Activated B cell treated with CpG ODN at 0.5 μM for 24 hours (primary cell): ENCODE data around the gene HEG1. TPM values are rescaled to one million over a fixed set of nuclear protein-coding genes. Genes with fewer than 3 reads are reported as not detected.

Experiments used
- ATAC-seq: fragments of 200-7000 bp; cut with Tn5 transposase; one replicate; pipeline ENCODE4 v1.10.0; 2021; ENCODE audit warnings: low read depth, mild to moderate bottlenecking, moderate library complexity
- CTCF ChIA-PET: fragments of 350-600 bp; sonication (Branson Sonifier 250); formaldehyde crosslinking; loops from one replicate; lab custom pipeline; 2021; ENCODE audit warnings: antibody characterized with exemption; lab: Charles Lee
- POLR2A ChIA-PET: fragments of 350-600 bp; sonication (Branson Sonifier 250); formaldehyde crosslinking; loops from one replicate; lab custom pipeline; 2021; ENCODE audit warnings: antibody characterized with exemption; lab: Charles Lee
- DNase-seq: peaks from one replicate; pipeline ENCODE4 v3.0.0; 2022
- H3K27ac Mint-ChIP-seq: one replicate; pipeline ENCODE4 v1.8.0; 2020; ENCODE audit warnings: mixed read lengths
- H3K27me3 Mint-ChIP-seq: one replicate; pipeline ENCODE4 v1.8.0; 2021; ENCODE audit warnings: mixed read lengths
- H3K36me3 Mint-ChIP-seq: one replicate; pipeline ENCODE4 v1.8.0; 2021; ENCODE audit warnings: low read depth, mixed read lengths
- H3K4me1 Mint-ChIP-seq: one replicate; pipeline ENCODE4 v1.8.0; 2021; ENCODE audit warnings: mixed read lengths
- H3K4me3 Mint-ChIP-seq: one replicate; pipeline ENCODE4 v1.8.0; 2020; ENCODE audit warnings: mild to moderate bottlenecking, mixed read lengths
- H3K9me3 Mint-ChIP-seq: one replicate; pipeline ENCODE4 v1.8.0; 2020; ENCODE audit warnings: mixed read lengths
- intact Hi-C: fragments of 100-400 bp; cut with micrococcal nuclease; formaldehyde crosslinking; loops from one replicate; pipeline ENCODE4 v1.15.1; 2024
- total RNA-seq: library from RNA; stranded (reverse); gene quantifications from 2 replicates; pipeline ENCODE4 v1.2.3, GENCODE V29; 2022
- TF ChIP-seq, protein P1 (sequence below): fragments of 200-600 bp; IDR thresholded peaks from one replicate; pipeline ENCODE4 v1.8.0; 2022; ENCODE audit warnings: antibody characterized with exemption, mild to moderate bottlenecking

Gene HEG1
- total RNA-seq, 1 donor from 2014 or later, result 7.2 TPM

- ChIA-PET CTCF (no interaction called here), POLR2A (no interaction called here)
- DNase-seq (no peak), ATAC-seq (no peak)
- Mint-ChIP-seq H3K4me3 (no peak overlapping the region), H3K9me3 (no peaks in the 10 kb centered on the region), H3K27ac (no peak overlapping the region), H3K36me3 (no peaks in the 10 kb centered on the region), H3K4me1 (no peaks in the 10 kb centered on the region), H3K27me3 (peaks cover 16% of the 10 kb centered on the region)
- intact Hi-C loops, result no loop called here
- TF ChIP-seq, protein P1, sequence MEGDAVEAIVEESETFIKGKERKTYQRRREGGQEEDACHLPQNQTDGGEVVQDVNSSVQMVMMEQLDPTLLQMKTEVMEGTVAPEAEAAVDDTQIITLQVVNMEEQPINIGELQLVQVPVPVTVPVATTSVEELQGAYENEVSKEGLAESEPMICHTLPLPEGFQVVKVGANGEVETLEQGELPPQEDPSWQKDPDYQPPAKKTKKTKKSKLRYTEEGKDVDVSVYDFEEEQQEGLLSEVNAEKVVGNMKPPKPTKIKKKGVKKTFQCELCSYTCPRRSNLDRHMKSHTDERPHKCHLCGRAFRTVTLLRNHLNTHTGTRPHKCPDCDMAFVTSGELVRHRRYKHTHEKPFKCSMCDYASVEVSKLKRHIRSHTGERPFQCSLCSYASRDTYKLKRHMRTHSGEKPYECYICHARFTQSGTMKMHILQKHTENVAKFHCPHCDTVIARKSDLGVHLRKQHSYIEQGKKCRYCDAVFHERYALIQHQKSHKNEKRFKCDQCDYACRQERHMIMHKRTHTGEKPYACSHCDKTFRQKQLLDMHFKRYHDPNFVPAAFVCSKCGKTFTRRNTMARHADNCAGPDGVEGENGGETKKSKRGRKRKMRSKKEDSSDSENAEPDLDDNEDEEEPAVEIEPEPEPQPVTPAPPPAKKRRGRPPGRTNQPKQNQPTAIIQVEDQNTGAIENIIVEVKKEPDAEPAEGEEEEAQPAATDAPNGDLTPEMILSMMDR, result no peak
These were observed 5.4 kb upstream of the HEG1 start for GRCh38 chr3:125061170-125061569.

- peaks cover 15% of the 10 kb centered on the region for H3K27me3 Mint-ChIP-seq
- peaks cover 2% of the 10 kb centered on the region for H3K36me3 Mint-ChIP-seq
- ATAC-seq (no peak), DNase-seq (no peak)
- no peaks in the 10 kb centered on the region for H3K9me3 Mint-ChIP-seq
- no peak overlapping the region for H3K27ac Mint-ChIP-seq
- ChIA-PET POLR2A (no interaction called here), CTCF (no interaction called here)
- TF ChIP-seq, protein P1, result no peak
- peaks cover 4% of the 10 kb centered on the region for H3K4me1 Mint-ChIP-seq
- intact Hi-C loops, result loop anchor here (5.0 to 10.0 kb wide), 3 partner anchors 48 to 1475 kb away; partner anchors contain the start of genes HACD2 and SLC12A8
- no peak overlapping the region for H3K4me3 Mint-ChIP-seq
These were observed 3.9 kb upstream of the HEG1 start for GRCh38 chr3:125059488-125060245.

- DNase-seq, result no peak
- ChIA-PET POLR2A (no interaction called here), CTCF (no interaction called here)
- Mint-ChIP-seq H3K27me3 (peaks cover 15% of the 10 kb centered on the region), H3K36me3 (peaks cover 2% of the 10 kb centered on the region), H3K4me1 (peaks cover 11% of the 10 kb centered on the region), H3K9me3 (no peaks in the 10 kb centered on the region), H3K27ac (no peak overlapping the region), H3K4me3 (no peak overlapping the region)
- TF ChIP-seq, protein P1, result no peak
- no peak for ATAC-seq
- intact Hi-C loops, result loop anchor here (5.0 to 10.0 kb wide), 3 partner anchors 48 to 1474 kb away; partner anchors contain the start of genes HACD2 and SLC12A8
These were observed 3.2 kb upstream of the HEG1 start for GRCh38 chr3:125058959-125059358.

DNA sequence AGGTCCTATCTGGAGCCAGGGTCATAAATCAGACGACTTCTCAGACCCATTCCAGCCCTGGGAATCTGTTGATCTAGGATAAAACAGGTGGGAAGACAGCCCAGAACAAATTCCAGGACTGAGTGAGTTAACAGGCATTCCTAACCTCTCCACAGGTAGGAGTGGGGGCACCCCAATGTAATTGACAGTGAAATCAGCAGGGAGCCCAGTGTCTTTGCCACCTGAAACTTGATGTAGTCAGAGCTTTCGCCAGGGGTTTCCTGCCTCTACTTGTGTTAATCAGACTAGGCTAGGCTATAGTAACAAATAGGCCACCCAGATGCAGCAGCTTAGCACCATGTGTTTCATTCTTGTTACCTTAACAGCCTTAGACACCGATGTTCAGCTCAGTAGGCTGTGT, 2.7 kb upstream of the HEG1 start:
- POLR2A ChIA-PET, result interaction anchor here (0.5 kb wide), 1 partner anchor 317 kb away, joined by 3 read pairs; the partner anchor contains the start of gene ZNF148
- intact Hi-C loops, result loop anchor here (5.0 to 10.0 kb wide), 3 partner anchors 49 to 1474 kb away; partner anchors contain the start of genes HACD2 and SLC12A8

More for the DNA sequence above, 2.7 kb upstream of the HEG1 start:
- no peaks in the 10 kb centered on the region for H3K9me3 Mint-ChIP-seq
- no peak overlapping the region for H3K4me3 Mint-ChIP-seq
- H3K4me1 Mint-ChIP-seq, result peaks cover 16% of the 10 kb centered on the region
- CTCF ChIA-PET, result no interaction called here
- H3K27me3 Mint-ChIP-seq, result peaks cover 14% of the 10 kb centered on the region
- DNase-seq, result no peak
- ATAC-seq, result no peak
- TF ChIP-seq, protein P1, result no peak
- H3K27ac Mint-ChIP-seq, result no peak overlapping the region
- peaks cover 2% of the 10 kb centered on the region for H3K36me3 Mint-ChIP-seq
